Stimulated activated CD8-positive, alpha-beta memory T cell treated with anti-CD3 and anti-CD28 coated beads, Interleukin-7, amount 100 ng/mL, for 1 hour (primary cell): ENCODE data around the gene GRM7.

Experiments used
- DNase-seq, 2 donors: peaks; one replicate each; pipeline ENCODE4 v3.0.0-alpha.2; 2020; ENCODE audit warnings: low read depth in 2 of 2

GRM7 gene

DNA sequence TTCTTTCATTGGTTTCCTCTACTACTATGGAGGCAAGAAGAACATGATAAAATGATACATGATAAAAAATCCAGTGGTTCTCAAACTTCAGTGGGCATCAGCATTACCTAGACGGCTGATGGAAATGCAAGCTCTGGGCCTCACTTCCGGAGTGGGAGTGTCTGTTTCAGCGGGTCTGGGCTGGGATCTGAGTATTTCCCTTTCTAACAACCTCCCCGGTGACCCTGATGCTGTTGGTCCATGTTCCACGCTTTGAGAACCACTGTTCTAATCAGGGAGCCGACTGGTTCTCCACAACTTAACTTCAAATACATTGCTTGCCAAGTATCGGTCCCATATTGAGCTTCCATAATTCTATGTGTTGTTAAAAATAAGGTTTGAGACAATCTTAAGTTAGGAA, 928.4 kb downstream of the GRM7 start:
- DNase-seq = no peak

DNA sequence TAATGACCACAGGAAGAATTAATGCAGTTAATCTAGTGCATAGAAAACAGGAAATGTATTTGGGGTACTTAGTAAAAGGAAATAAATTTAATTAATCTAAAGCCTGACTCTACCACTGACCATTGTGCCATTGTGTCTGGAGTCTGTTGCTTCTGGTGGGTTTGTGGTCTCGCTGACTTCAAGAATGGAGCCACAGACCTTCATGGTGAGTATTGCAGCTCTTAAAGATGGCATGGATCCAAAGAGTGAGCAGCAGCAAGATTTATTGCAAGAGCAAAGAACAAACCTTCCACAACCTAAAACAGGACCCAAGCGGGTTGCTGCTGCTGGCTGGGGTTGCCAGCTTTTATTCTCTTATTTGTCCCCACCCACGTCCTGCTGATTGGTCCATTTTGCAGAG, 929.2 kb downstream of the GRM7 start:
- no peak for DNase-seq
